Lung (tissue), 12 donors: ENCODE data around the gene ATXN10. TPM values are rescaled to one million over a fixed set of nuclear protein-coding genes. Genes with fewer than 3 reads are reported as not detected.

ENCODE experiments used
- ATAC-seq: fragments of 200-7000 bp; cut with Tn5 transposase; one replicate; pipeline ENCODE4 v1.9.1; 2020; ENCODE audit warnings: moderate number of reproducible peaks; ENCODE audit not compliant: insufficient read depth, low FRiP score
- DNase-seq, 3 donors: peaks; one replicate each; pipeline ENCODE4 v3.0.0-alpha.2; 2013 to 2017
- H3K27ac ChIP-seq, 2 donors: one replicate each; pipeline ENCODE4 v1.5.1; 2013; ENCODE audit warnings: mild to moderate bottlenecking in 2 of 2, moderate library complexity in 2 of 2, control low read depth in 1 of 2, inconsistent platforms in 1 of 2, low read depth in 1 of 2, low read length in 1 of 2
- H3K27me3 ChIP-seq, 3 donors: one replicate each; pipeline ENCODE4 v1.5.1; 2013; ENCODE audit warnings: low read length in 2 of 3; ENCODE audit not compliant: control insufficient read depth in 3 of 3, insufficient read depth in 3 of 3
- H3K36me3 ChIP-seq, 4 donors: one replicate each; pipeline ENCODE4 v1.5.1; 2013; ENCODE audit warnings: low read length in 4 of 4, mild to moderate bottlenecking in 1 of 4, moderate library complexity in 1 of 4; ENCODE audit not compliant: control insufficient read depth in 4 of 4, insufficient read depth in 4 of 4
- H3K4me1 ChIP-seq, 5 donors: one replicate each; pipeline ENCODE4 v1.5.1; 2013; ENCODE audit warnings: low read length in 5 of 5, mild to moderate bottlenecking in 2 of 5, moderate library complexity in 1 of 5; ENCODE audit not compliant: control insufficient read depth in 5 of 5, insufficient read depth in 5 of 5
- H3K4me3 ChIP-seq: one replicate; pipeline ENCODE4 v1.5.1; 2013; ENCODE audit warnings: mild to moderate bottlenecking, control low read depth, moderate library complexity
- H3K9ac ChIP-seq, 2 donors: one replicate each; pipeline ENCODE4 v1.5.1; 2013; ENCODE audit warnings: low read length in 2 of 2, control low read depth in 1 of 2; ENCODE audit not compliant: insufficient read depth in 1 of 2
- H3K9me3 ChIP-seq, 4 donors: one replicate each; pipeline ENCODE4 v1.5.1; 2013; ENCODE audit warnings: low read length in 3 of 4, mild to moderate bottlenecking in 1 of 4, moderate library complexity in 1 of 4; ENCODE audit not compliant: control insufficient read depth in 4 of 4, insufficient read depth in 3 of 4
- CTCF ChIP-seq: IDR thresholded peaks from 2 replicates; pipeline ENCODE4 v1.5.1; 2012; ENCODE audit warnings: mild to moderate bottlenecking; ENCODE audit errors: control extremely low read depth, extremely low read depth
- WGBS, 2 donors: extraction: QIAGEN DNeasy Blood & Tissue Kit; methylation state at CpG; one replicate each; pipeline ENCODE4 v1.1.7; 2013; 5-methylcytosine and 5-hydroxymethylcytosine counted together
- polyA plus RNA-seq, 2 donors: library from polyadenylated mRNA; stranded (reverse); fragments of 200-250 nt; gene quantifications; one replicate each; pipeline ENCODE4 v1.2.1, GENCODE V29; 2013
- total RNA-seq, 2 donors: library from RNA; depleted of rRNA in 1 of 2; stranded (reverse); fragments of >200 nt in 1 of 2; gene quantifications; one replicate each; pipeline ENCODE4 v1.2.1, GENCODE V29; 2014 to 2021
- donor health status: control.
- donor health status: control.
- donor health status: Bipolar disorder and iron deficiency.
- donor health status: healthy.
- donor health status: DM: yes; HTN: yes; CAD: no.

ATXN10 gene
- total and polyA plus RNA-seq, 4 donors: 41.9 to 164 (median 92.2) TPM

DNA sequence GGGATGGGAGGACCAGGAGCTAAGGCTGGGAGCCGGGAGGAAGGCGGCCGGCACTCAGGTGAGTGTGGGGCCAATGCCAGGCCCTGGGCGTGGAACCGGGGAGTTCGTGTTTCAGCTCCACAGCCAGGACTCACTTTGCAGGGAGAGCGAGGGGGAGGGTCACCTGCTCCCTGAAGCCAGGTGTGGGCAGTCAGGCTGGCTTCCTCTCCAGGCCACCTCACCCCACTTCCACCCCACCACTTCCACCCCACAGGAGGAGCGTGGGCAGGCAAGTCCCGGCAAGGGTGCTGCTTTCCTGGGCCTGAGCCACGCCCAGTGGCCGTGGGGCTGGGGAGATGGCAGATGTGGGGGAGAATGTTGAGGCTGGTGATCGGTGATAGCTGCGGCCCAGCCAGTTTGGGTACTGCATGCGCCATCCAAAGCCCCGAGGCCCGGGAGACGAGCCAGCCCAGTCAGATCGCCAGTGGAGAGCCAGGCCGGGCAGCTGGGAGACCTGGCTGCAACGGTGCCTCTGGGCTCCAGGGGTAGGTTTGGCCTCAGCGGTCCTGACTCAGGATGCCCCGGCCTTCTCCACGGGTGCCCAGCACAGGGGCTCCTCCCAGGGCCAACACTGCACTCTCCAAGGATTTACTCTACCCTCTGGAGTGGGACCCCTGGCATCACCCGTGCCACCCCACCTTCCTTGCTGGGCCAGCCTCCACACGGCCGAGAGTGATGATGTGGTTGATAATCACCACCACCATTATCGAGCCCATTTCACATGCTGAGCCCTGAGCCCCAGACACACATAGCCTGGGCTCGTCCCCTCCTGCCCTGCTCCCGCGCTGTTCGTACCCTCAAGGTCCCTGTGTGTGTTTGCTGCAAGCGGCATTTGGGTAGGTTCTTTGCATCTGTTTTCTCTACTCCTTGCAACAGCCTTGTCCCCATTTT, 211.5 kb downstream of the ATXN10 start:
- H3K4me1 ChIP-seq: peaks cover 0 to 18% (median 6%) of the 10 kb centered on the region in 5 donors
- peaks cover 0 to 3% (median 0%) of the 10 kb centered on the region in 4 donors for H3K9me3 ChIP-seq
- DNase-seq: peak in 1 of 3 donors; percentile 8
- no peak overlapping the region for H3K4me3 ChIP-seq
- H3K36me3 ChIP-seq: no peaks in the 10 kb centered on the region
- no peak for TF ChIP-seq CTCF
- peaks cover 5 to 23% (median 19%) of the 10 kb centered on the region in 3 donors for H3K27me3 ChIP-seq
- H3K9ac ChIP-seq: no peak overlapping the region
- no peak overlapping the region for H3K27ac ChIP-seq
- ATAC-seq: no peak
- 81 to 87% methylated on average over 32 of the region's 32 CpGs for WGBS, 2 donors

DNA sequence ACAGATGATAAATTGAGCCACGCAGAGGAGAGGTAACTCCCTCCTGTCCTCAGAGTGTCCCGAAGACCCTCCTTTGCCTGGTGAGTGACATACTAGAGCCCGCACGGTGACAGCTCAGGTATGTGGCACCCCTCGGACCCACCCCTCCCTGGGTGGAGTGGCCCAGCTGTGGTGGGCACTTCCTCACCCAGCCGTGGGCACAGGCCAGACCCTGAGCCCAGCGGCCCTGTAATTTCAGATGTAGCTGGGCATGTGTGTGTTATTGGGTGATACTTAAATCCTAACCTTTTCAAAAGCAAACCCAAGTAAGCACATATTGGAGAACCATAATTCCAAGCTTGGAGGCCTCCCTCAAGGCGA, 212.2 kb downstream of the ATXN10 start:
- no peaks in the 10 kb centered on the region for H3K36me3 ChIP-seq
- H3K9me3 ChIP-seq: peaks cover 0 to 3% (median 0%) of the 10 kb centered on the region in 4 donors
- H3K27ac ChIP-seq: no peak overlapping the region
- 87 to 90% methylated on average over 8 of the region's 8 CpGs for WGBS, 2 donors
- no peak overlapping the region for H3K9ac ChIP-seq
- ATAC-seq: no peak
- H3K4me1 ChIP-seq: peaks cover 0 to 14% (median 6%) of the 10 kb centered on the region in 5 donors
- H3K27me3 ChIP-seq: peaks cover 5 to 21% (median 17%) of the 10 kb centered on the region in 3 donors
- H3K4me3 ChIP-seq: no peak overlapping the region
- no peak for TF ChIP-seq CTCF
- no peak for DNase-seq

- Histone ChIP-seq H3K9ac (no peak overlapping the region), H3K4me3 (no peak overlapping the region), H3K36me3 (no peaks in the 10 kb centered on the region), H3K9me3 (peaks cover 0 to 3% (median 0%) of the 10 kb centered on the region in 4 donors), H3K4me1 (peaks cover 0 to 18% (median 6%) of the 10 kb centered on the region in 5 donors), H3K27ac (no peak overlapping the region), H3K27me3 (peaks cover 5 to 16% (median 15%) of the 10 kb centered on the region in 3 donors)
- no peak for ATAC-seq
- DNase-seq: peak in 1 of 3 donors; percentile 35
- no peak for TF ChIP-seq CTCF
- WGBS, 2 donors: 75 to 78% methylated on average over 27 of the region's 27 CpGs
Observed at GRCh38 chr22:45884201-45885062, 212.8 kb downstream of the ATXN10 start.
